HCEC 1CT (cell line): ENCODE measurements around the gene DGKG.

ENCODE experiments used
- DNase-seq: peaks from one replicate; pipeline ENCODE4 v3.0.0-alpha.2; 2017

Gene DGKG

GRCh38 chr3:186236357-186237020 lies 125.5 kb downstream of the DGKG start:
- DNase-seq, result no peak

- no peak for DNase-seq
Observed at GRCh38 chr3:186235554-186235953, 126.5 kb downstream of the DGKG start.

GRCh38 chr3:186234152-186234551 lies 127.9 kb downstream of the DGKG start:
- DNase-seq, result no peak

- no peak for DNase-seq
Observed at GRCh38 chr3:186226482-186226881, 135.6 kb downstream of the DGKG start.

- DNase-seq, result no peak
Observed at GRCh38 chr3:186225603-186226002, 136.4 kb downstream of the DGKG start.

- DNase-seq, result no peak
Observed at GRCh38 chr3:186224041-186224610, 137.9 kb downstream of the DGKG start.

GRCh38 chr3:186223476-186223875 lies 138.6 kb downstream of the DGKG start:
- no peak for DNase-seq

GRCh38 chr3:186221760-186222378 lies 140.2 kb downstream of the DGKG start:
- DNase-seq, result no peak

GRCh38 chr3:186220911-186221645 lies 141.0 kb downstream of the DGKG start:
- no peak for DNase-seq

GRCh38 chr3:186220365-186220764 lies 141.7 kb downstream of the DGKG start:
- no peak for DNase-seq

- no peak for DNase-seq
Observed at GRCh38 chr3:186219211-186219638, 142.8 kb downstream of the DGKG start.

GRCh38 chr3:186218421-186218820 lies 143.6 kb downstream of the DGKG start:
- DNase-seq, result no peak

- DNase-seq, result no peak
Observed at GRCh38 chr3:186217820-186218164, 144.2 kb downstream of the DGKG start.

- no peak for DNase-seq
Observed at GRCh38 chr3:186216900-186217819, 144.9 kb downstream of the DGKG start.

GRCh38 chr3:186214670-186215069 lies 147.4 kb downstream of the DGKG start:
- no peak for DNase-seq

GRCh38 chr3:186213946-186214345 lies 148.1 kb downstream of the DGKG start:
- peak; percentile 51 for DNase-seq

GRCh38 chr3:186212611-186213010 lies 149.4 kb downstream of the DGKG start:
- DNase-seq, result no peak

GRCh38 chr3:186210852-186211500 lies 151.1 kb downstream of the DGKG start:
- no peak for DNase-seq

GRCh38 chr3:186209810-186210752 lies 152.0 kb downstream of the DGKG start:
- DNase-seq, result peak; percentile 57

- no peak for DNase-seq
Observed at GRCh38 chr3:186208296-186208989, 153.6 kb downstream of the DGKG start.
